Measurements from ENCODE around the gene KCNQ4.
A peak's percentile ranks its signal among the peaks of the same experiment; 100 is the strongest.

Gene KCNQ4

DNA sequence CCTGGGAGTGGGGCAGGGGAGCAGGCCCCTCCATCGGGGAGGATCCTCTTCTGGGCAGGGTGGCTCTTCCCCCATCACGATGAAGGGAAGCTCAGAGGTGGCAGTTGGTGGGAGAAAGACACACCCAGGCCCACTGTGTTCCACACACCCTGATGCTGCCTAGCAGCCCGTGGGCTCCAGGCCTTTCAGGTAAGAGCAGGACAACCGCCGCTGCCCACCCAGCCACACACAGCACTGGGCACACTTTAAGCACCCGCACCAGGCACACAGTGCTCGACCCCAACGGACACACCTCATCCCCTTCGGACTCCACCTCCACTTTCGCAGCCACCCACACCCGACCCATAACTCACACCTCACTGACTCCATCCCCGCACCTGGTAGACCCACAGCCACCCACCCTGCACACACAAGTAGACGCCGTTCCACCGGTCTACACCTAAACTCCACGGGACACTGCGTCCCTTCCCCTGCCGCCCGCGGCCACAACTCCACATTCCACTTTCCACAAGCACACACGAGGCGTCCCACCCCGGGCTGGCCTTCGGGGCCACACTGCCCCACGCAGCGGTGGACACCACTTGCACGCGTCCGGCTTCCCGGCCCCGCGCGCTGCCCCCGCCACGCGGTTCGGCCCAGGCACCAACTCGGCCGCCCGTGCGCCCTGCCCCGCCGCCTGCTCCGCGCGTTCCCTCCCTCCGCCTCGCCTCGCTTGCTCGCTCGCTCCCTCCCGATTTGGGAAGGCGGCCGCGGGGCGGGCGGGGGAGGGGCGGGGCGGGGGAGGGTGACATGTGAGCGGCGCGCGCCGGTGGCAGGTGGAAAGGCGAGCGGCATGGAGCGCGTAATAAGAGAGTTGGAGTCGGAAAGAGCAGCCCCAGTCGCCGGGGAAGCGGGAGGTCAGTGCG is at the start of gene KCNQ4:
KCNQ4 (plus strand) TSS at position 787 of the 905 bp plus-strand sequence. CDS start 307 bp downstream, outside the sequence.
- DNase-seq, result peak; percentile 66

DNA sequence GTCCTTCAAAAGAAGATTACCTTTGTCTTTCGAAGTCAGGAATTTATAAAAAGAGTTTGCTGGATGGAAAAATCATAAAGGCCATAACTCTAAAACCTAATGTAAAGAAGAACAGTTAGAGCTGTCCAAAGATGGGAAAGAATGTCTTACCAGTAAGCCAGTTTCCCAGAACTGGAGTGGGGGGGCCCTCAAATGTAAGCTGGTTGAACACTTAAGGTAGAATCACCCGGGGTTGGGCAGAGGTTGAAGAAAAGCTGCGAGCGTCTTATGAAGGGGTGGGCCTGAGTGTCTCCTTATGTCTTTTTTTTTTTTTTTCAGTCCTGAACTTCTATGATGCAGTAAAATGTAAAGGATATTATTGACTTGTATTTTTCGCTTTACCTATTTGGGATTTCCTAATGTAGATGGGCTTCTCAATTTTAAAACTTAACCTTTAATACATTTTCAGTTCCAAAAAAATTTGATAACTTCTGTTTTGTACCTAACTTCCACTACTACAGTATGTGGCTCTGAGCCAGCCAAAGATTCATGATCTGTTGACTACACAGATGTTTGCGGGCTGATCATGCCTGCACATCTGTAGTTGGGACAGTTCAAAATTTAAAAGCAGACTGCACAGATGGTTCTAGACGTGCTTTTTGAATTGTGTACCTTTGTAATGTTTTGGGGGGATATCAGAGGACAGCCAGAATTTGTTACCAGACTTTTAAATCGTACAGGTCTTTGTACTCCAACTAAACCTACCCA is 48.5 kb upstream of the KCNQ4 start:
- no peak for DNase-seq

DNA sequence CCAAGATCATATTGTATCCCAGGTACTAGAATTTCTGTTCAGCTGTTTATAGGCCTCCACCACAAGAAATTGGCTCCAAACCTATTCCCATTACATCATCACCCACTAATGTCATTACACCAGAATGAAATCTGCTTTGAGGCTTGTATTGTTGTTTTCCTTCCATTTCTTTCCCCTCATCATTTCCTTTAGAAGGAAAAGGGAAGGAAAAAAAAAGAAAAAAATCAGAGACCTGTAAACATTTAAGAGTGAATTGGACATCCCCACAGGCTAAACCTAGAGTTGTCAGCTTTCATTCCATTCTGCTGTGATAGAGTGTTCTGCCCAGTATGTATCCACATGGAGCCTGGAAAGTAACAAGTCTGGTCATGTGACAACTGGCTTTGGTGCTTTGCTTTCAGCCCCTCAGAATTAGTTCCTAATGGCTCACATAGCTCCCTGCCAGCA is 47.5 kb upstream of the KCNQ4 start:
- DNase-seq, result no peak

DNA sequence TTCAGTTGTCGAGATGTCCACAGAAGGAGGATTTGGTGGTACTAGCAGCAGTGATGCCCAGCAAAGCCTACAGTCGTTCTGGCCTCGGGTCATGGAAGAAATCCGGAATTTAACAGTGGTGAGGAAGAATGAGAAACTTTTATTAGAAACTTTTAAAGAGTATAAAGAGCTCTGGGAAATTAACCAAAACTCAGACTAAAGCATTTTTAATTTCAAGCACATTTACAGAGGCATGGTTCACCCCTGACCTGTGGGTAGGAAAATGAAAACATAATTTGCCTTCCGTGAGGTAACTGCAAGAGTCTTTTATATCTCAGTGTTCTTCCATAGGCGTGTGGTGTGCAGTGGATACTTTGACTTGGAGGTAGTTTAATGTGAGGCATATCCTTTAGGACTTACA is 44.8 kb upstream of the KCNQ4 start:
- DNase-seq, result no peak

DNA sequence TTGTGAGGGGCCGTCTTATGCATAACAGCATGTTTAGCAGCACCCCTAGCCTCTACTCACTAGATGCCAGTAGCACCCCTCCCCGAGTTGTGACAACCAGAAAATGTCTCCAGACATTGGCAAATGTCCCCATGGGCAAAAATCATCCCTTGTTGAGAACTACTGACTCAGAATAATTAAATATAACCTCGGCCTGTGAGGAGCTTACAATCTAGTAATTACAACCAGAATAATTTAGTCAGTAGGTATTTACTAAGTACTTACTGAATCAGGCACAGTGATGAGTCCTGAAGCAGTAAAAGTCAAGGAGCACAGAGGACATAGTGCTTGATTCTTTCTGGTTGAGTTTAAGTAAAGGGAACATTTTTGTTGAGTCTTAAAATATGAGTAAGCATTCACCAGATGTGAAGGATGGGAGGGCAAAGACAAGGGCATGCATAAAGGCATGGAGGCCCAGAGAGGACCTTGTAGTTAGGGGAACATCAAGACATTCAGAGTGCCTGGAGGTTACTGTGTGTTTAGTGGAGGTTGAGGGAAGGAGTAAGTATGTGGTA is 44.1 kb upstream of the KCNQ4 start:
- DNase-seq, result no peak

DNA sequence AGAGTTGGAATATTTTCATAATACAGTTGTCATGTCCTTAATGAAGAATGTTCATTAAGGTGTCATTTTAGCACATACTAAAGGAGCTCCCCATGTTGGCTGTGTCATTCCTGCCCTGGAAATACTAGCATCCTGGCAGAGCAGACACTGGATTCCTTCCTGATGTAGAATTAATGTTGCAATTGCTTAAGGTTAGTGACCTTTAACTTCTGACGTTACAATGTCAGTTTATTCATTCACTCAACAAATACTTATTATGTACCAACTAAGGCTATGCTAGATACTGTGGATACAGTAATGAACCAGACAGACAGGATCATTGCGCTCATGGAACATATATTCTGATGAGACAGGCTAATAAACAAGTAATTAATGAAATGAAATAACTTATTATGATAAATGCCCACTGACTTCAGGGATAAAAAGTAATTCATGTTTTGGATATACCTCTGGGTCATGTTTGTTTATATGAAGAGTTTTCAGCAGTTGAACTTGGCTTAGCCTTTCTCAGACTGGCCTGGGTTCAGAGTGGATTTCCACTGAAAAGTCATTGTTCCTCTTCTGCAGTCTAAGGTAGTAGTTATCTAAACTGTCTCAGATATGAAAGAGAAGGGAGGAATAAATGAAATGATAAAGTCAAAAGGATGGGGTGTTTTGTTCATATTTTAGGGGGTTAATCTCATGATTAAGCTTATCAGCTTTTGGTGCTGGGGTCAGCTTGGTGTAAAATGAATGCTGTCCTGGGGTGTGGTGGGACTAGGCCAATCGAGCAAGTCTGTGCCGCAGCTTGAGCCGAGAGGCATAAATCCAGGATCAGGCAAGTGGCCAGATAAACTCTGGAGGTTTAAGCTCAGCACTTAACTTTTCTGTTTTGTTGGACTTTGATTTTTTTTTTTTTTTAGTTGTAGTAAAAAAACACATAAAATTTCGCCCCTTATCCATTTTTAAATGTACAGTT is 43.3 kb upstream of the KCNQ4 start:
- DNase-seq, result no peak

- no peak for DNase-seq
Observed at GRCh38 chr1:40740997-40741736, 42.4 kb upstream of the KCNQ4 start.

DNA sequence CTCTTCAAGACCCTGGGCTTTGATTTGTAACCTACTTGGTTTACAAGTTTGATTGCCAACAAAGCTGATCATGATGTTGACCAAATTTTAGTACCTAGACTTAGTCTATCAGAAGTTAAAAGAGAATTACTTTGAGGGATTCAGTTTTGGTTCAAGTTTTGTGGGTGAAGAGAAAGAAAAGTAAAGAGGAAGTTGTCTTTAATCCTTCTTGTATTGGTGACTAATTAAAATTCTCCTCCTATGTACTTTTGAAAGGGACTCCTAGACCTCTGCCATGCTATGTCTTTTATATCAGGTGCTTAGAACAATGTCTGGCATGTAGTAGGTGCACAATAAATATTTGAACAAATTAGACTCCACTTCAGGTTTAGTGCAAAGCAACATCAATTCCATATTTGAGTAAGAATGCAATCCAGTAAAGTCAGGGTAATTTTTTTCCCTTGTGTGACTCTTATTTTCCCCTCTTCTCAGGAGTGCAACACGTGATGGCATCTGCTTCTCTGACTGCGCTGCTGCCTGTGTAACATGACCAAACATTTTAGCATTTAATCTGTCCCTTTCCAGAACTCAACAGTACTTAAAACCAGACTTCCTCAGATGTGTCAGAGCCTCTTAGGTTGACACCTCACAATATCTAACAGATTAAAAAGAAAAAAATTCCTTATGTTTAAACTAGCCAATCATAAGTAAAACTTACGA is 41.1 kb upstream of the KCNQ4 start:
- DNase-seq, result no peak

DNA sequence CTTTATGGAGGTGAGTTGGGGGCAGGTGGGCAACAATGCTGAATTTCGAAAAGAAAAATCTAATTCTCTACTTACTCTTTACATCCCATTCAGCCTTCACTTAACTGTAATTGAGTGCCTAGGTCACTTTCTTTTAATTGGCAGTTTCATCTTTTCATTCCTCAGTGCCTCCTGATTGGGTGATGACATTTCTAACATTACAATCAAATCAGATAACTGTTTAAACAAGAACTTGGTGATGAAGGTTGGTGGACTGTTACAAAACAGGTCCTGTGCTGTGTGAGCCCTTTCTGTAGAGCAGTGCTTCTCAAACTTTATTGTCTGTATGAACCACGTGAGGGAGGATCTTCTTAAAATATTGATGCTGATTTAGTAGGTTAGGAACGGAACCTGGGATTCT is 40.1 kb upstream of the KCNQ4 start:
- DNase-seq, result no peak

GRCh38 chr1:40743860-40744259 is 39.7 kb upstream of the KCNQ4 start:
- DNase-seq, result no peak

DNA sequence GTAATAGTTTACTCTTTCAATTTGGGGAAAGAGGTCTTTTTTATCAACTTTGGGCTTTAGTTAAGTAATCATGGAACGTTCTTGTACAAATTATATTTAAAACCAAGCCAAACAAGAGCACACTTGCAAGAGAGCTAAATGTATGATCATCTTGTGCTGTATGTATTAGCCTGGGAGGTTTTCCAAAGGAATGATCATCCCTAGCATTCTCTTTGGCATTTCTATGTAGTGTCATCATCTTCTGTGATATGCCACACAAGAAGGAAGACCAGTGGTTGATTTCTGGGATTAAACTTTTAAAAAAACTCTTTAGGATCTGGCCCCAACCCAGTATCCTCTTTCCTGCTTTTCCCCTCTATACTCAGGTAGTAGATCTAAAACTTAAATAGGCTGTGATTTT is 38.4 kb upstream of the KCNQ4 start:
- no peak for DNase-seq

DNA sequence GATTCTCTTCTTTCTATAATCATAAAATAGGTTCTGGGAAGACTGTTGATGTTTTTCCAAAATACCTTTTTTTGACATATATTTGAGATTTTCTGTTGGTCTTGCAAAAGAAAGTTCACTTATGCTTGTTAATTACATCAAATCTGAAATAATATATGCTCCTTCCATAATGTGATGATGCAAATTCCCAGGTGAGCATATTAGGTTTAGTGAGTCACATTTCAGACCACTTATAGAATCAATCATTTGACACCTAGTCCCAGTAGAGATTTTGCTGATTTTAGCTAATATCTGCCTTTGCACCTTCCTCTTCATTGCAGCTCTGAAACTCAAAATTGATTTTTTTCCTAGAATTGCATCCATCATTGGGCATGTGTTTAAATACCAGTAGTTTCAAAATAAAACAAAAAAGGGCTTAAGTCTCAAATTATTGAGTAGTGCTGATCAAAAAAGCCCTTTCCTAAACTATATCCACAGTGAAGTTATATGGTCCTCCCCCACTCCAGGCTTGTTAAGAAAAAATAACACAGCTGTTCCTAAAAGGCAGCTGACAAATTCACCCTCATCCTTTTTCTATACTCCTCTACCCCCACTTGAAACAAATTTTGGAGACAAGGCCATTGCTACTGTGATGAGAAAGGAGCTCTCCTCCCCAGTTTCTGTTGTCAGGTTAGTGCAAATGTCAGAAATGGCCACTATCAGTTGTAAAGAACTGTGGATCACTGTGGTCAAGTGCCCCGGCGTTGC is 37.1 kb upstream of the KCNQ4 start:
- DNase-seq, result no peak

DNA sequence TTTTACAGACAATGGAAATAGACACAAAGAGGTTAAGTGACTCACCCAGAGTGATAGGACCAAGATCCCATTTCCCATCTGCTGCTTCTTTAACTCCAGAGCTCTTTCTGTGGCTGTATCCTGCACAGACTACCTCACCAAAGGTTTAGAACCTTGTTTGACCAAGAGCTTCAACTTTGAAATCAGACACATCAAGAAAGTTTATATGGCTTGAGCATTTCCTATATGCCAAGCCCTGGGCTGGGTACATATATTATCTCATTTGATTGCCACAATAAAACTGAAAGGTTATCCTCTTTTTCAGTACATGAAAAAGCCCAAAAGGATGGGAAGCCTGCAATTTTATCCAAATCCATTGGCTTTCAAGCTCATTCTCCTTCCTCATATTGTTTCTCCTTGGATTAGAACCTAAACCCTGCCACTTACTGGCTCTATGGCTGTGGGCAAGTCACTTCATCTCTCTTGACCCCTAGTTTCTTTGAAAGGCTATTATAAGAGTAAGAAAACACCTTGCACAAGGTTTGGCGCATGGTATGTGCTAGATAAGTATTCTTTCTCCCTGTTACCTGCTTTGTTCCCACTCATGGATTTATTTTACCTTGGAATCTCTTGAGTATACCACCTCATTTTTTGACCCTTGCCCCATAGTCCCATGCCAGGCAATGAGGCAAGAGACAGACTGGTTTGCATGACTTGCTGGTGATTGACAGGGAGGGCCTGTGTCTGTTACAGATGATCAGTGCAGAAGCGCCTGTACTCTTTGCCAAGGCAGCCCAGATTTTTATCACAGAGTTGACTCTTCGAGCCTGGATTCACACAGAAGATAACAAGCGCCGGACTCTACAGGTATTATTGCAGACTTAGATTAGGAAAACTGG is 34.5 kb upstream of the KCNQ4 start:
- DNase-seq, result no peak

DNA sequence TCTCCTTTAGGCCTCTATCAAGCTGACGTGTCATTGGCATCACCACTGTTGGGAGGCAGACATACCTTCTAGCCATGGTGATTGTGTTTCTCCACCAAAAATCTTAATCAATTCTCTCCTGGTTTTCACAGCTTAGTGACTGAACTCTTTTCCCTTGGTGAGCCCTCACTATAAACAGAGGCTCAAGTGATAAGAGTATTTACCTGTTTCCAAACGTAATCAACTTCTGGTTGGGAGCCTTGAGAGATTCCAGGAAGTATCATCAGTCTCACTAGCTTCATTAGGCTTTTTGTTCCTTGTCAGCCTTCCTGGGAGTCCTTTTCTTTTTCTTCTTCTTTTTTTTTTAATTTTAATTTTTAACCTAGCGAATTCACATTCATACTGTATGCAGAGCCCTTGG is 33.8 kb upstream of the KCNQ4 start:
- DNase-seq, result no peak

- DNase-seq, result no peak
Observed at GRCh38 chr1:40750451-40750908, 33.1 kb upstream of the KCNQ4 start.

DNA sequence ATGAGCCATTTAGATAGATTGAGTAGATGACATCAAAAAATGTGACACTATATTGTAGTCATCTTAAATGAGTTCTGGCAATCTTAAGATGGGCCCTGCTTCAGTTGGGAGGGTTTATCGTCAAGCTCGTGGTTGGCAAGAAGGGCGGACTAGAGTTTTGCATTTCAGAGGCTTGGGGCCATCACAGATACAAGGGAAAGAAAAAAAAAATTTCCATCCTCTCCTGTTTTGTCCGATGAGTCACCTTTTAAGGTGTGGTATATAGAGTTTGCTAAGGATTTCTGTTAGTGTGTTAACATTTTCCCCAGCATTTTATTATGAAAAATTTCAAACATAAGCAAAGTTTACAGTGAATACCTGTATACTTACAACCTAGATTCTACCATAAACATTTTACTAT is 31.8 kb upstream of the KCNQ4 start:
- DNase-seq, result no peak

DNA sequence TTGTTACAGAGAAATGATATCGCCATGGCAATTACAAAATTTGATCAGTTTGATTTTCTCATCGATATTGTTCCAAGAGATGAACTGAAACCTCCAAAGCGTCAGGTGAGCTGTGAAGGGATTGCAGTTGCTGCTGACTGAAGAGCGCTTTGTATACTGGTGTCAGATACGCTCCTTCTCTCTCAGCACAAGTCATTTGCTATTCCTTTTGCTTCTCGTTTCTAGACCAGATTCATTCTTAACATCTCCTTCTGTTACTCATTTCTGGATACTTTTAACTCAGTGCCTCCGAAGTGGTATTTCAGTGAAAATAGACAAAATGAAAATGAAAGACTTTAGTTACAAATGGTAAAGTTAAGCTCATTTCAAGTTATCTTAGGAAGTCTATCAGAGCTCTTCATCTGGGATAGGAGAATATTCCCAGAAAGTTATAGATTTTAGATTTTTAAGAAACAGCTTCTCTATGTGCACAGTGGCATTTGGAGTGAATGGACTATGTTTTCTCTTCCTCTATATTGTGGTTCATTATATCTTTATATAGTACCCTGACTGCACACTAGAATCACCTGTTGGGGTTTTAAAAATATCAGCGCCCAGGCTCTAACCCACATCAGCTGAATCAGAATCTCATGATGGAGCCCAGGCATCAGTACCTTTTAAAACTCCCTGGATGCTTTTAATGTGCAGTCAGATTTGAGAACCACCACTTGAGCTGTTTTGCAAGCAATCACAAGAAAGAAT is 30.3 kb upstream of the KCNQ4 start:
- DNase-seq, result no peak

DNA sequence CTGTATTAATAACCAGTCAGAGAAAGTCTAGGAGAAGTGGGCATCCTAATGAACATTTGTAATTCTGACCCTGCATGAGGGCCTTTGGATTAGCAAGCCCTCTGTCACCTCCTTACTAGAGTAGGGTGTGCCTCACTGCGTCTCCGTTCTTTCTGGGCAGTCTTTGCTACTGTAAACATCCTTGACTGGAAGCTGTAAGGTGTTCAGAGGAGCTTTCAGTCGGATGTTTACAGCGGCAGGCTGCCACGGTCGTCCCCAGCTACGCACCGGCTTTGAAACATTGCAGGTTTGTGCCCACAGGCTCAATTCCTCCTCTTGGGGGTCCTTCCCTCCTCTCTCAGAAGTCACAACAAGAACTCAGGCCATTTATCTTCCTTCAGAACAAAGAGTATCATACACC is 29.4 kb upstream of the KCNQ4 start:
- DNase-seq, result no peak

DNA sequence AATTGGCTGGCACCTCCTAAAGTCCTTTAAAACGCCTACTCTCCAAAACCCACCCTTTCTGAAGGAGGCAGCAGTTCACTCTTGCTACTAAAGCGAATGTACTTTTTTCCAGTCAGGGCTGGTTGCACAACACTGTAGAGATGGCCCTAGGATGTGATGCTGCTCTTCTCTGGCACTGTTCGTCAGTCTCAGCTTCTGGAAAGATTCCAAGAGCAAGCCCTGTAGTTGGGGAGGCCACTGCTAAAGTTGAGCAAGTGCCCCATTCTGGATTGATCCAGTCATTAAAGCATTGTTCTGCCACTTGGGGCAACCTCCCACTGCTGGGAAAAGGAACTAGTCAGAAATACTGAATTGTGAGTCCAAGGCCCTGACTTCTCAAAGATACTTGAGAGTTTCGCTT is 28.5 kb upstream of the KCNQ4 start:
- DNase-seq, result no peak

Measured in NCI-H1436 (cell line).